Measurements from ENCODE around the gene CDKN2A.

DNA sequence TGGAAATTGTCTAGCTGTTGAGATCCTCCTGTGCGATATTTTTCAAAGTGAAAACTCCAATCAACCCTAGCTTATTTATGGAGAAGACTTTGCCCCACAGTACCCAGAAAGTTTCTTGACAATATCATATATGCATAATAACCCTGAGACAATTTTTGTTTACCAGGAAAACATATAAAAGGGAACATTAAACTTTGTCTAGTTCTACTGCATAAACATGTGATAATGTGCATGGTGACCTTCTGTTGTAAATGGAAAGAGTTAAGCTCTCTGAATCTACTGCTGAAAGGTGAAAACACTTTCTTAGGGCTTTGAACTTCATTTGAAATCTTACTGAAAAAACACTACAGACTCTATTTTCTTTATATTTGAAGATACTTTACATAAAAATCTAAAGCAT lies 47.2 kb upstream of the CDKN2A start:
- TF ChIP-seq, protein P1, sequence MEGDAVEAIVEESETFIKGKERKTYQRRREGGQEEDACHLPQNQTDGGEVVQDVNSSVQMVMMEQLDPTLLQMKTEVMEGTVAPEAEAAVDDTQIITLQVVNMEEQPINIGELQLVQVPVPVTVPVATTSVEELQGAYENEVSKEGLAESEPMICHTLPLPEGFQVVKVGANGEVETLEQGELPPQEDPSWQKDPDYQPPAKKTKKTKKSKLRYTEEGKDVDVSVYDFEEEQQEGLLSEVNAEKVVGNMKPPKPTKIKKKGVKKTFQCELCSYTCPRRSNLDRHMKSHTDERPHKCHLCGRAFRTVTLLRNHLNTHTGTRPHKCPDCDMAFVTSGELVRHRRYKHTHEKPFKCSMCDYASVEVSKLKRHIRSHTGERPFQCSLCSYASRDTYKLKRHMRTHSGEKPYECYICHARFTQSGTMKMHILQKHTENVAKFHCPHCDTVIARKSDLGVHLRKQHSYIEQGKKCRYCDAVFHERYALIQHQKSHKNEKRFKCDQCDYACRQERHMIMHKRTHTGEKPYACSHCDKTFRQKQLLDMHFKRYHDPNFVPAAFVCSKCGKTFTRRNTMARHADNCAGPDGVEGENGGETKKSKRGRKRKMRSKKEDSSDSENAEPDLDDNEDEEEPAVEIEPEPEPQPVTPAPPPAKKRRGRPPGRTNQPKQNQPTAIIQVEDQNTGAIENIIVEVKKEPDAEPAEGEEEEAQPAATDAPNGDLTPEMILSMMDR (IDR thresholded peaks at IDR 0.05) = no peak
- TF ChIP-seq POLR2A (IDR thresholded peaks at IDR 0.05) (no peak), POLR2AphosphoS5 (IDR thresholded peaks at IDR 0.05) (no peak), EP300 (IDR thresholded peaks at IDR 0.05) (no peak)
